ENCODE measurements around the gene FBXL13.
"Not testable (repeated sequence)": the region's sequence is repeated elsewhere in the genome, so short reads cannot be mapped to it uniquely, and the experiment has no call there.

DNA sequence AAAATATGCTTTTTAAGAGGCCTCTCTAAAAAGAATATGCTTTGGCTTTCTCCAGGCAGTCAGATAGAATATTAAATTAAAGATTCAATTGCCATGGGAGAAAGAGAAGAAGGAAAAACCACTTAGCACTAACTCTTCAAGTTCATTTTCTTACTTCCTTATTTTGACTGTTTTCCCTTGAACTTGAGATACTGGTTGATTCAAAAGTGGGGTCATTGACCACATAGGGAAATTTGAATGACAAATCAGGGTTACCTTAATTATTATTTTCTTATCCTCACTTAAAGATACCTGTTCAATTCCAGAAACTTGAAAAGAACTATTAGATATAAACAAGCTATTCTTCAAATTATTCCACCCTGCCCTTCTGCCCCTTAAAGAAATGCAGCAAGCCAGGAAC is 298.4 kb downstream of the FBXL13 start:
- TF ChIP-seq, protein P1, sequence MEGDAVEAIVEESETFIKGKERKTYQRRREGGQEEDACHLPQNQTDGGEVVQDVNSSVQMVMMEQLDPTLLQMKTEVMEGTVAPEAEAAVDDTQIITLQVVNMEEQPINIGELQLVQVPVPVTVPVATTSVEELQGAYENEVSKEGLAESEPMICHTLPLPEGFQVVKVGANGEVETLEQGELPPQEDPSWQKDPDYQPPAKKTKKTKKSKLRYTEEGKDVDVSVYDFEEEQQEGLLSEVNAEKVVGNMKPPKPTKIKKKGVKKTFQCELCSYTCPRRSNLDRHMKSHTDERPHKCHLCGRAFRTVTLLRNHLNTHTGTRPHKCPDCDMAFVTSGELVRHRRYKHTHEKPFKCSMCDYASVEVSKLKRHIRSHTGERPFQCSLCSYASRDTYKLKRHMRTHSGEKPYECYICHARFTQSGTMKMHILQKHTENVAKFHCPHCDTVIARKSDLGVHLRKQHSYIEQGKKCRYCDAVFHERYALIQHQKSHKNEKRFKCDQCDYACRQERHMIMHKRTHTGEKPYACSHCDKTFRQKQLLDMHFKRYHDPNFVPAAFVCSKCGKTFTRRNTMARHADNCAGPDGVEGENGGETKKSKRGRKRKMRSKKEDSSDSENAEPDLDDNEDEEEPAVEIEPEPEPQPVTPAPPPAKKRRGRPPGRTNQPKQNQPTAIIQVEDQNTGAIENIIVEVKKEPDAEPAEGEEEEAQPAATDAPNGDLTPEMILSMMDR (IDR thresholded peaks at IDR 0.05), result not testable (repeated sequence)
- TF ChIP-seq POLR2AphosphoS5 (IDR thresholded peaks at IDR 0.05), result not testable (repeated sequence)
